Measurements from ENCODE around the gene TCEAL6. TPM values are rescaled to one million over a fixed set of nuclear protein-coding genes. Genes with fewer than 3 reads are reported as not detected.
"Not testable (repeated sequence)": the region's sequence is repeated elsewhere in the genome, so short reads cannot be mapped to it uniquely, and the experiment has no call there.

The TCEAL6 gene
- total RNA-seq, 2 donors from 2014 or later: 36.8 TPM; not detected in 1

DNA sequence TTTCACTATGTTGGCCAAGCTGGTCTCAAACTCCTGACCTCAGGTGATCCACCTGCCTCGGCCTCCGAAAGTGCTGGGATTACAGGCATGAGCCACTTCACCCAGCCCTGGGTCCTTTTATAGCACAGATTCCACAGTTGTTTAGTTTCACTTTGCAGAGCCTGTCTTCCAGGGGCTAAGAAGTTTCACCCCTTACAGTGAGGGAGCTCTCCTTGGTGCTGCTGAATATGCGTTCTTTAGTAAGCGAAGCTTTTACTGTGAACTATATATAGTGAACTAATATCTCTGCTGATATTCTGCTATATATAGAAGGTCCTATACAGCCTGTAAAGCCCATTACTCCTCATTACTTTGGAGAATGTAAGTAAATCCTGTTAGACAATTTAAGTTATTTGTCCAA is 4.2 kb downstream of the TCEAL6 start:
- 25% methylated on average over 4 of the region's 4 CpGs for WGBS
- Histone ChIP-seq H3K27ac (no peak overlapping the region), H3K4me1 (replicated peaks) (no peaks in the 10 kb centered on the region), H3K27me3 (replicated peaks; ENCODE audit: insufficient read depth) (no peaks in the 10 kb centered on the region), H3K36me3 (no peaks in the 10 kb centered on the region), H3K9me3 (no peaks in the 10 kb centered on the region), H3K4me3 (no peak overlapping the region)
- DNase-seq (ENCODE audit: low spot score): no peak
- TF ChIP-seq CTCF (IDR thresholded peaks at IDR 0.05): no peak
- intact Hi-C loops (cut with DNase I): no loop called here

DNA sequence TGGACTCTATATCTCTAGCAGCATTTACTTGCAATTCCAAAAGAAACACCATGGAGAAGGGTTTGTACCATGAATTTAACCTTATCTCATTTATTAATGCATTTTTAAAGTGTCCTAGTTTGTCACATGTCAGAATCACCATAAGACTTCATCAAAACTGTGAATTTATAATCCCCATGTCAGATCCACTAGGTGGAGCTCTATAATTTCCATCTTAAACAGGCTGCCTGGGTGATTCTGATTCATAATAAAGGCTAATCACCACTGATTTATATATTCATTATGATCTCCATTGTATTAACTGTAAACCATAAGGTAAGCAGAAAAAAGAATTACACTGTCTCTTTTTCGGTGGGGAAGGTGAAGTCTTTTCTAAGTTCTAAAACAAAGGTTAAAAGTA is 12.8 kb downstream of the TCEAL6 start:
- intact Hi-C loops (cut with DNase I): no loop called here
- 59% methylated on average over 1 of the region's 1 CpG for WGBS
- Histone ChIP-seq H3K4me3 (no peak overlapping the region), H3K36me3 (no peaks in the 10 kb centered on the region), H3K27me3 (replicated peaks; ENCODE audit: insufficient read depth) (no peaks in the 10 kb centered on the region), H3K4me1 (replicated peaks) (no peaks in the 10 kb centered on the region), H3K9me3 (no peaks in the 10 kb centered on the region), H3K27ac (no peak overlapping the region)
- no peak for DNase-seq (ENCODE audit: low spot score)
- no peak for TF ChIP-seq POLR2AphosphoS5 (IDR thresholded peaks at IDR 0.05)
- peak in 1 of 4 experiments; percentile 9 for TF ChIP-seq CTCF (IDR thresholded peaks at IDR 0.05)

GRCh38 chrX:102126863-102127262 is 15.4 kb downstream of the TCEAL6 start:
- Histone ChIP-seq H3K36me3 (no peaks in the 10 kb centered on the region), H3K4me3 (no peak overlapping the region), H3K9me3 (no peaks in the 10 kb centered on the region), H3K27ac (no peak overlapping the region), H3K4me1 (replicated peaks) (no peaks in the 10 kb centered on the region), H3K27me3 (replicated peaks; ENCODE audit: insufficient read depth) (no peaks in the 10 kb centered on the region)
- intact Hi-C loops (cut with DNase I): no loop called here
- TF ChIP-seq POLR2AphosphoS5 (IDR thresholded peaks at IDR 0.05): no peak
- no peak for TF ChIP-seq CTCF (IDR thresholded peaks at IDR 0.05)
- TF ChIP-seq POLR2A (IDR thresholded peaks at IDR 0.05): no peak
- DNase-seq (ENCODE audit: low spot score): no peak
- 43% methylated on average over 8 of the region's 8 CpGs for WGBS

DNA sequence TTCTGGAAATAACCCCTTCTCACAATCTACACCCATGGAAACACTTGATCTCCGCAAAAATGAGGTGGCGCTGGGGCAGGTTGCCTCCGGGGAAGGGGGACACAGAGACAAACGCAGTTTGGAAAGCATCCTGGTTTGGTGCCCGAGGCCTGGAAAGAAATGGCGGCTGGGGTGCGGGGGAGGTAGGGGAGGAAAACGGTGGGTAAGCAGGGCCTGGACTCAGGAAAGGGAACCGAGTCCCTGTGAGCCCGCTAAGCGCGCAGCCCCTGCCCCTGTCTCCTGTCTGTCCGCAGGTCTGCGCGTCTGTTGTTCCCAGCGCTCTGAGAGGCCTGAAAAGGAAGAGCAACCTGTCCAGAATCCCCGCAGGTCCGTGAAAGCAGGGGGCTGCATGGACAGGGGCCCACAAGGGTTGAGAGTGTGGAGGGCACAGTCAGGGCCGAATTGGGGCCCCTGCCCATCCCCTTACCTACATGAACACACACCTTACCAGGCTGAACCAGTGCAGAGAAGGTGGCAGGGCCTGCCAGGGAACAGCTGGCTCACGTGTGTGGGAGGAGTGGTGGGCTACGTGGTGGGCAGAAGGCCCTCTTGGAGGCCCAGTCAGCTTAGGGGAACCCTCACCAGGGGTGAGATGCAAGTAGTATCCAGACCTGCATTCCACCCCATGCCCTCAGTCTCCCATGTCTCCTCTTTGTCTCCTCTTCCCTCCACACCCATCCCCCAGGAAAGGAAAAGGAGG is 16.0 kb downstream of the TCEAL6 start:
- WGBS: 18% methylated on average over 19 of the region's 21 CpGs
- H3K4me1 ChIP-seq (replicated peaks); H3K9me3 ChIP-seq; H3K36me3 ChIP-seq; H3K27ac ChIP-seq; intact Hi-C loops (cut with DNase I); H3K27me3 ChIP-seq (replicated peaks; ENCODE audit: insufficient read depth); DNase-seq (ENCODE audit: low spot score): not testable (repeated sequence)
- H3K4me3 ChIP-seq: peak overlapping the region; percentile 10 to 17

DNA sequence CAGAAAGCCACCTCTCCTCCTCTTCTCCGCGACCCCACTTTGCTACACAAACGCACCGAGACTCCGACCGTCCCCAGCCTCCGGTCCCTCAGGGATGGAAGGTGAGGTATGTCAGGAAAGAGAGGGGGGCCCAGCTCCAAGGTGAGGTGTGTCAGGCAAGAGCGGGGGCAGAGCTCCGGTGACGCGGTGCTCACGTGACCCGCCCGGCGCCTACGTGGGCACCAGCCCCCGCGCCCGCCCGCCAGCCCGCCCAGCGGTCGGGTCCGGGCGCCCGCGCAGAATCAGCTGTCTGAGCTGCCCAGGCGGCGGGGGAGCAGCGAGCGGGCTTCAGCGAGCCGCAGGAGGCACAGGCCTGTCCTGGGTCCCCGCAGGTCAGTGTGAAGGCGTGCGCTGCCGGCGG is 16.8 kb downstream of the TCEAL6 start, which contains the start of gene TCEAL2:
Gene TCEAL2, plus strand, starts transcription at position 244 of the 400 bp plus-strand sequence. CDS start 1,152 bp downstream, outside the sequence.
- H3K4me3 ChIP-seq: peak within 1 kb of the TSS; percentile 10 to 22
- WGBS: 0% methylated on average over 11 of the region's 38 CpGs
- H3K9me3 ChIP-seq; H3K27ac ChIP-seq; H3K27me3 ChIP-seq (replicated peaks; ENCODE audit: insufficient read depth); H3K4me1 ChIP-seq (replicated peaks); intact Hi-C loops (cut with DNase I); H3K36me3 ChIP-seq: not testable (repeated sequence)
- DNase-seq (ENCODE audit: low spot score): peak; percentile 25

GRCh38 chrX:102125014-102125413 is 17.3 kb downstream of the TCEAL6 start:
- H3K9me3 ChIP-seq; H3K4me1 ChIP-seq (replicated peaks); H3K27me3 ChIP-seq (replicated peaks; ENCODE audit: insufficient read depth); intact Hi-C loops (cut with DNase I); DNase-seq (ENCODE audit: low spot score); H3K27ac ChIP-seq; H3K36me3 ChIP-seq: not testable (repeated sequence)
- WGBS: 9% methylated on average over 8 of the region's 10 CpGs
- H3K4me3 ChIP-seq: peak overlapping the region in 1 of 2 donors; percentile 22

Measured in prostate gland (tissue), 2 donors.